ENCODE results near the gene SMC5.

The SMC5 gene

DNA sequence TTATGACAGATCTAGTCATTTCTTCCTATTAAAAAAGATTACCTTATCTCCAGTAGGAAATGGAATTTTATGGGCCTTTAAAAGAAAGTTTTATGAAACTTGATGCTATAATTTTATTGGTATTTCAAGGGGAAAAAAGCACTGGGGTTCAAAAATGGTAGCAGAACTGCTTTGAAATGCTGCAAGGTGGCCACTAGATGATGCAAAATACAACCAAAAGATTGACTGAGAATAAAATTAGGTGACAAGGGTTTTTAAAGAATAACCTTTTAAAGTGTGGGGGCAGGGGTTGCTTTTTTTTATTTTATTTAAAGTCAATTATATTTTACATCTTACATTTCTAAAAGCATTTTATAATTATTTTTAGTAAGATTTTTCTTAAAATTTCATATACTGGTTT is 94.0 kb downstream of the SMC5 start:
- peaks cover 11 to 60% of the 10 kb centered on the region in 2 experiments for H3K36me3 ChIP-seq (ENCODE audit: control insufficient read depth in 1 of 2, insufficient read depth in 2 of 2, low read depth in 1 of 2, low read length in 2 of 2)
- H2BK12ac ChIP-seq (ENCODE audit: low read length in 2 of 2): no peak overlapping the region
- no peaks in the 10 kb centered on the region for H3K9me3 ChIP-seq (ENCODE audit: control insufficient read depth, low read length)
- H3K79me1 ChIP-seq (replicated peaks; ENCODE audit: low read length, poor library complexity, severe bottlenecking): peaks cover 1% of the 10 kb centered on the region
- no peak overlapping the region for H3K14ac ChIP-seq (ENCODE audit: low read length in 2 of 2)
- H2BK15ac ChIP-seq (ENCODE audit: low read depth, poor library complexity, severe bottlenecking): no peak overlapping the region
- no peaks in the 10 kb centered on the region for H3K4me1 ChIP-seq (ENCODE audit: control insufficient read depth, insufficient read depth, low read depth, low read length)
- no peak overlapping the region for H4K91ac ChIP-seq (ENCODE audit: low read length)
- peak; percentile 21 for DNase-seq
- H3K4me2 ChIP-seq (ENCODE audit: low read length, poor library complexity, severe bottlenecking): no peak overlapping the region
- H3K18ac ChIP-seq (ENCODE audit: low read depth in 1 of 2, low read length in 2 of 2): no peak overlapping the region
- H3K27me3 ChIP-seq (ENCODE audit: control insufficient read depth in 1 of 2, insufficient read depth in 1 of 2, low read length in 2 of 2): no peaks in the 10 kb centered on the region
- no peak overlapping the region for H2AK5ac ChIP-seq (ENCODE audit: low read length, severe bottlenecking)
- H2AFZ ChIP-seq (ENCODE audit: low read depth, low read length): no peak overlapping the region
- H3K4ac ChIP-seq (ENCODE audit: low read depth in 1 of 2, low read length in 2 of 2): no peak overlapping the region
- no peak overlapping the region for H3K4me3 ChIP-seq (ENCODE audit: insufficient read depth in 1 of 2, low read depth in 1 of 2, low read length in 2 of 2)
- H2BK5ac ChIP-seq (ENCODE audit: low read depth, low read length, poor library complexity, severe bottlenecking): no peak overlapping the region
- no peak overlapping the region for H3K23ac ChIP-seq (ENCODE audit: low read length in 2 of 2)
- H4K8ac ChIP-seq (ENCODE audit: low read length): no peak overlapping the region
- no peak overlapping the region for H2BK120ac ChIP-seq (ENCODE audit: low read depth, low read length)
- H3K9ac ChIP-seq (ENCODE audit: low read length): no peak overlapping the region
- no peak overlapping the region for H3K27ac ChIP-seq (ENCODE audit: low read length, poor library complexity, severe bottlenecking)

DNA sequence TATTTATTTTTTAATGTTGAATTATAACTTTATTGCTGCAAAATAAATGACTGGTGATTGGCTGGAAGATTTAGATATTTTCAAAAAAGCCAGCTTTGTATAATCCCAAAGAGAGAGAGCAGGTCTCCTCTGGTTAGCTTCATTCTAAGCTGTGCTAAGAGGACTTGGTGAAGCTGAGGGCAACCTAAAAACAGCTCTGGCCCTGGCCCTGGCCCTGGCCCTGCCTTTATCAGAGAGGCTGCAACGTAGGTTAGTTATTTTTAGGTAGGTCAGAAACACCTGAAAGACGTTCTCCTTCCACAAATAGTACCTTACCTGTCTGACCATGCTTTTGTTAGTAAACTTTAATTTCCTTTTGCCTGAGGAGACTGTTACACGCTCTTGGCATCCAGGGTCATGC is 97.0 kb downstream of the SMC5 start:
- no peak overlapping the region for H3K4ac ChIP-seq (ENCODE audit: low read depth in 1 of 2, low read length in 2 of 2)
- 98% methylated on average over 2 of the region's 3 CpGs for WGBS
- no peak overlapping the region for H3K9ac ChIP-seq (ENCODE audit: low read length)
- no peak overlapping the region for H2BK15ac ChIP-seq (ENCODE audit: low read depth, poor library complexity, severe bottlenecking)
- DNase-seq: no peak
- H3K36me3 ChIP-seq (ENCODE audit: control insufficient read depth in 1 of 2, insufficient read depth in 2 of 2, low read depth in 1 of 2, low read length in 2 of 2): peaks cover 3 to 36% of the 10 kb centered on the region in 2 experiments
- no peak overlapping the region for H3K14ac ChIP-seq (ENCODE audit: low read length in 2 of 2)
- H3K4me2 ChIP-seq (ENCODE audit: low read length, poor library complexity, severe bottlenecking): no peak overlapping the region
- no peak overlapping the region for H4K91ac ChIP-seq (ENCODE audit: low read length)
- no peak overlapping the region for H3K23ac ChIP-seq (ENCODE audit: low read length in 2 of 2)
- no peak overlapping the region for H2BK120ac ChIP-seq (ENCODE audit: low read depth, low read length)
- no peak overlapping the region for H2AK5ac ChIP-seq (ENCODE audit: low read length, severe bottlenecking)
- no peak overlapping the region for H3K4me3 ChIP-seq (ENCODE audit: insufficient read depth in 1 of 2, low read depth in 1 of 2, low read length in 2 of 2)
- no peaks in the 10 kb centered on the region for H3K9me3 ChIP-seq (ENCODE audit: control insufficient read depth, low read length)
- no peak overlapping the region for H3K27ac ChIP-seq (ENCODE audit: low read length, poor library complexity, severe bottlenecking)
- no peak overlapping the region for H3K18ac ChIP-seq (ENCODE audit: low read depth in 1 of 2, low read length in 2 of 2)
- no peaks in the 10 kb centered on the region for H3K4me1 ChIP-seq (ENCODE audit: control insufficient read depth, insufficient read depth, low read depth, low read length)
- peaks cover 1% of the 10 kb centered on the region for H3K79me1 ChIP-seq (replicated peaks; ENCODE audit: low read length, poor library complexity, severe bottlenecking)
- H2BK5ac ChIP-seq (ENCODE audit: low read depth, low read length, poor library complexity, severe bottlenecking): no peak overlapping the region
- no peaks in the 10 kb centered on the region for H3K27me3 ChIP-seq (ENCODE audit: control insufficient read depth in 1 of 2, insufficient read depth in 1 of 2, low read length in 2 of 2)
- H2AFZ ChIP-seq (ENCODE audit: low read depth, low read length): no peak overlapping the region
- H4K8ac ChIP-seq (ENCODE audit: low read length): no peak overlapping the region
- H2BK12ac ChIP-seq (ENCODE audit: low read length in 2 of 2): no peak overlapping the region

- H2BK120ac ChIP-seq (ENCODE audit: low read depth, low read length): no peak overlapping the region
- H3K18ac ChIP-seq (ENCODE audit: low read depth in 1 of 2, low read length in 2 of 2): no peak overlapping the region
- no peak overlapping the region for H2AFZ ChIP-seq (ENCODE audit: low read depth, low read length)
- no peak overlapping the region for H2BK15ac ChIP-seq (ENCODE audit: low read depth, poor library complexity, severe bottlenecking)
- H3K27ac ChIP-seq (ENCODE audit: low read length, poor library complexity, severe bottlenecking): no peak overlapping the region
- H2AK5ac ChIP-seq (ENCODE audit: low read length, severe bottlenecking): no peak overlapping the region
- H3K4me2 ChIP-seq (ENCODE audit: low read length, poor library complexity, severe bottlenecking): no peak overlapping the region
- no peak overlapping the region for H3K4me3 ChIP-seq (ENCODE audit: insufficient read depth in 1 of 2, low read depth in 1 of 2, low read length in 2 of 2)
- H3K27me3 ChIP-seq (ENCODE audit: control insufficient read depth in 1 of 2, insufficient read depth in 1 of 2, low read length in 2 of 2): no peaks in the 10 kb centered on the region
- no peaks in the 10 kb centered on the region for H3K4me1 ChIP-seq (ENCODE audit: control insufficient read depth, insufficient read depth, low read depth, low read length)
- no peak overlapping the region for H3K9ac ChIP-seq (ENCODE audit: low read length)
- H2BK12ac ChIP-seq (ENCODE audit: low read length in 2 of 2): no peak overlapping the region
- H4K91ac ChIP-seq (ENCODE audit: low read length): no peak overlapping the region
- H2BK5ac ChIP-seq (ENCODE audit: low read depth, low read length, poor library complexity, severe bottlenecking): no peak overlapping the region
- H3K9me3 ChIP-seq (ENCODE audit: control insufficient read depth, low read length): no peaks in the 10 kb centered on the region
- no peaks in the 10 kb centered on the region for H3K79me1 ChIP-seq (replicated peaks; ENCODE audit: low read length, poor library complexity, severe bottlenecking)
- H3K14ac ChIP-seq (ENCODE audit: low read length in 2 of 2): no peak overlapping the region
- no peak overlapping the region for H3K23ac ChIP-seq (ENCODE audit: low read length in 2 of 2)
- no peak for DNase-seq
- 98% methylated on average over 6 of the region's 7 CpGs for WGBS
- H3K36me3 ChIP-seq (ENCODE audit: control insufficient read depth in 1 of 2, insufficient read depth in 2 of 2, low read depth in 1 of 2, low read length in 2 of 2): peaks cover 4 to 8% of the 10 kb centered on the region in 2 experiments
- H3K4ac ChIP-seq (ENCODE audit: low read depth in 1 of 2, low read length in 2 of 2): peak overlapping the region in 1 of 2 experiments; percentile 13
- H4K8ac ChIP-seq (ENCODE audit: low read length): no peak overlapping the region
These were observed 104.2 kb downstream of the SMC5 start for GRCh38 chr9:70362952-70363351.

DNA sequence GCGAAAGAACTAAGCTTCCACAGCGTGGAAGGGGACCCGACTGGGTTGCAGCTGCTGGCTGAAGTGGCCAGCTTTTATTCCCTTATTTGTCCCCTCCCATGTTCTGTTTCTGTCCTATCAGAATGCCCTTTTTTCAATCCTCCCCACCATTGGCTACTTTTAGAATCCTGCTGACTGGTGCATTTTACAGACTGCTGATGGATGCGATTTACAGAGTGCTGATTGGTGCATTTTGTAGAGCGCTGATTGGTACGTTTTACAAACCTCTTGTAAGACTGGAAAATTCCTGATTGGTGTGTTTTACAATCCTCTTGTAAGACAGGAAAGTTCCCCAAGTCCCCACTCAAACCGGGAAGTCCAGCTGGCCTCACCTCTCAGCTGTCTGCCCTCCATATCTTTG is 105.0 kb downstream of the SMC5 start:
- H3K9ac ChIP-seq (ENCODE audit: low read length): no peak overlapping the region
- no peak overlapping the region for H3K27ac ChIP-seq (ENCODE audit: low read length, poor library complexity, severe bottlenecking)
- peaks cover 4 to 5% of the 10 kb centered on the region in 2 experiments for H3K36me3 ChIP-seq (ENCODE audit: control insufficient read depth in 1 of 2, insufficient read depth in 2 of 2, low read depth in 1 of 2, low read length in 2 of 2)
- no peak overlapping the region for H2AK5ac ChIP-seq (ENCODE audit: low read length, severe bottlenecking)
- no peaks in the 10 kb centered on the region for H3K79me1 ChIP-seq (replicated peaks; ENCODE audit: low read length, poor library complexity, severe bottlenecking)
- no peak overlapping the region for H2BK120ac ChIP-seq (ENCODE audit: low read depth, low read length)
- no peaks in the 10 kb centered on the region for H3K4me1 ChIP-seq (ENCODE audit: control insufficient read depth, insufficient read depth, low read depth, low read length)
- H3K4me2 ChIP-seq (ENCODE audit: low read length, poor library complexity, severe bottlenecking): no peak overlapping the region
- no peak overlapping the region for H2AFZ ChIP-seq (ENCODE audit: low read depth, low read length)
- H4K91ac ChIP-seq (ENCODE audit: low read length): no peak overlapping the region
- H3K14ac ChIP-seq (ENCODE audit: low read length in 2 of 2): no peak overlapping the region
- no peak overlapping the region for H2BK12ac ChIP-seq (ENCODE audit: low read length in 2 of 2)
- no peaks in the 10 kb centered on the region for H3K27me3 ChIP-seq (ENCODE audit: control insufficient read depth in 1 of 2, insufficient read depth in 1 of 2, low read length in 2 of 2)
- WGBS: 95% methylated on average over 4 of the region's 7 CpGs
- H3K18ac ChIP-seq (ENCODE audit: low read depth in 1 of 2, low read length in 2 of 2): no peak overlapping the region
- no peak overlapping the region for H3K4me3 ChIP-seq (ENCODE audit: insufficient read depth in 1 of 2, low read depth in 1 of 2, low read length in 2 of 2)
- no peak overlapping the region for H2BK15ac ChIP-seq (ENCODE audit: low read depth, poor library complexity, severe bottlenecking)
- H4K8ac ChIP-seq (ENCODE audit: low read length): no peak overlapping the region
- H3K23ac ChIP-seq (ENCODE audit: low read length in 2 of 2): no peak overlapping the region
- H3K4ac ChIP-seq (ENCODE audit: low read depth in 1 of 2, low read length in 2 of 2): no peak overlapping the region
- no peak for DNase-seq
- H2BK5ac ChIP-seq (ENCODE audit: low read depth, low read length, poor library complexity, severe bottlenecking): no peak overlapping the region
- H3K9me3 ChIP-seq (ENCODE audit: control insufficient read depth, low read length): no peaks in the 10 kb centered on the region

Measured in mesenchymal stem cell (in vitro differentiated cells and primary cell).